HepG2 (cell line): ENCODE measurements around the gene WDR54. TPM values are rescaled to one million over a fixed set of nuclear protein-coding genes. Genes with fewer than 3 reads are reported as not detected.

ENCODE experiments used
- CEBPB ChIP-seq: IDR thresholded peaks from 2 replicates; pipeline ENCODE4 v1.6.1; 2011; ENCODE audit warnings: low read depth, low read length, improper control_type of control experiment, borderline replicate concordance
- ESRRA ChIP-seq: sonication (generic); formaldehyde crosslinking; IDR thresholded peaks from 2 replicates; pipeline ENCODE4 v1.5.1; 2020; ENCODE audit warnings: mild to moderate bottlenecking, low read depth, missing genetic modification reagents
- ETV5 ChIP-seq: IDR thresholded peaks from 2 replicates; pipeline ENCODE4 v1.6.1; 2018; ENCODE audit warnings: missing biosample characterization, missing genetic modification reagents, inconsistent platforms, borderline replicate concordance
- ETV6 ChIP-seq: sonication (generic); formaldehyde crosslinking; conservative IDR thresholded peaks from 2 replicates; pipeline ENCODE4 v1.4.0; 2020; ENCODE audit warnings: missing genetic modification reagents
- HNRNPH1 ChIP-seq: fragments of 200-400 bp; formaldehyde crosslinking; optimal IDR thresholded peaks from 2 replicates; pipeline ENCODE3; 2017; ENCODE audit warnings: mild to moderate bottlenecking, low read depth, low read length
- KDM1A ChIP-seq: IDR thresholded peaks from 2 replicates; pipeline ENCODE4 v1.6.1; 2016; ENCODE audit warnings: missing compliant biosample characterization
- LCORL ChIP-seq, 2 experiments: fragments of 450-650 bp in 1 of 2; sonication (generic) in 1 of 2; formaldehyde crosslinking in 1 of 2; IDR thresholded peaks; 2 replicates each; pipeline versions ENCODE4 v1.5.0 to v1.6.1; 2017 to 2020; ENCODE audit warnings: antibody characterized with exemption in 1 of 2, missing genetic modification reagents in 1 of 2
- NCOA1 ChIP-seq: sonication (generic); formaldehyde crosslinking; IDR thresholded peaks from 2 replicates; pipeline ENCODE4 v1.9.0; 2021; ENCODE audit warnings: missing genetic modification reagents
- NCOA5 ChIP-seq: sonication (generic); formaldehyde crosslinking; IDR thresholded peaks from 2 replicates; pipeline ENCODE4 v1.4.0; 2020; ENCODE audit warnings: missing genetic modification reagents
- NFRKB ChIP-seq: fragments of 450-650 bp; IDR thresholded peaks from 2 replicates; pipeline ENCODE4 v1.6.1; 2017
- NFYB ChIP-seq: sonication (generic); formaldehyde crosslinking; IDR thresholded peaks from 2 replicates; pipeline ENCODE4 v1.4.0; 2020; ENCODE audit warnings: missing genetic modification reagents
- TBX3 ChIP-seq: fragments of 450-650 bp; IDR thresholded peaks from 2 replicates; pipeline ENCODE4 v1.6.1; 2017; ENCODE audit warnings: antibody characterized with exemption, mild to moderate bottlenecking, inconsistent platforms, borderline replicate concordance
- TMF1 ChIP-seq: sonication (generic); formaldehyde crosslinking; IDR thresholded peaks from 2 replicates; pipeline ENCODE4 v1.8.1; 2022; ENCODE audit warnings: low read depth, missing genetic modification reagents
- TRIM24 ChIP-seq: sonication (generic); formaldehyde crosslinking; IDR thresholded peaks from 2 replicates; pipeline ENCODE4 v1.8.0; 2022; ENCODE audit warnings: mild to moderate bottlenecking, missing genetic modification reagents
- ZNF10 ChIP-seq: sonication (generic); formaldehyde crosslinking; IDR thresholded peaks from 2 replicates; pipeline ENCODE4 v1.4.0; 2020; ENCODE audit warnings: mild to moderate bottlenecking, low read depth, missing genetic modification reagents, borderline replicate concordance
- ZNF44 ChIP-seq: sonication (generic); formaldehyde crosslinking; IDR thresholded peaks from 2 replicates; pipeline ENCODE4 v1.5.1; 2020; ENCODE audit warnings: mild to moderate bottlenecking, missing genetic modification reagents
- ZNF451 ChIP-seq: sonication (generic); formaldehyde crosslinking; IDR thresholded peaks from 2 replicates; pipeline ENCODE4 v1.5.0; 2020; ENCODE audit warnings: mild to moderate bottlenecking, missing genetic modification reagents
- ZNF558 ChIP-seq: sonication (generic); formaldehyde crosslinking; IDR thresholded peaks from 2 replicates; pipeline ENCODE4 v1.9.0; 2022; ENCODE audit warnings: mild to moderate bottlenecking, missing genetic modification reagents, borderline replicate concordance
- ZNF652 ChIP-seq: IDR thresholded peaks from 2 replicates; pipeline ENCODE4 v1.6.1; 2016; ENCODE audit warnings: low read depth, borderline replicate concordance
- ZSCAN12 ChIP-seq: sonication (generic); formaldehyde crosslinking; IDR thresholded peaks from 2 replicates; pipeline ENCODE4 v1.9.0; 2021; ENCODE audit warnings: mild to moderate bottlenecking, missing genetic modification reagents
- ZSCAN29 ChIP-seq: sonication (generic); formaldehyde crosslinking; conservative IDR thresholded peaks from 2 replicates; pipeline ENCODE4 v1.4.0; 2020; ENCODE audit warnings: mild to moderate bottlenecking, missing genetic modification reagents
- ZZZ3 ChIP-seq: sonication (generic); formaldehyde crosslinking; IDR thresholded peaks from 2 replicates; pipeline ENCODE4 v1.4.0; 2020; ENCODE audit warnings: missing genetic modification reagents, mild to moderate bottlenecking, borderline replicate concordance
- polyA plus RNA-seq, 8 experiments: library from polyadenylated mRNA; depleted of rRNA in 3 of 8; stranded (reverse) in 7 of 8; unstranded in 1 of 8; fragments of >200 nt; fragmentation: Illumina TruSeq in 4 of 8; extraction: Trizol in 4 of 8; gene quantifications; 2 replicates each; pipeline versions ENCODE4 v1.2.1 to v1.2.3, GENCODE V29; 2011 to 2016; ENCODE audit warnings: low read depth in 4 of 8, missing spikeins in 1 of 8, mixed read lengths in 1 of 8; ENCODE audit not compliant: insufficient read depth in 1 of 8
- total RNA-seq, 5 experiments: library from RNA; depleted of rRNA; stranded (reverse); fragments of >200 nt; fragmentation: Illumina TruSeq; extraction: Trizol; gene quantifications; 2 replicates each; pipeline ENCODE4 v1.2.3, GENCODE V29; 2016; ENCODE audit warnings: low read depth in 1 of 5
- TF ChIP-seq, protein P1 (sequence below): IDR thresholded peaks from 2 replicates; pipeline ENCODE4 v1.6.1; 2016; ENCODE audit warnings: mild to moderate bottlenecking, missing biosample characterization, missing genetic modification reagents
- TF ChIP-seq, protein P2 (sequence below): sonication (generic); formaldehyde crosslinking; conservative IDR thresholded peaks from 2 replicates; pipeline ENCODE4 v1.4.0; 2020; ENCODE audit warnings: mild to moderate bottlenecking, missing genetic modification reagents, moderate library complexity
- TF ChIP-seq, protein P3 (sequence below): sonication (generic); formaldehyde crosslinking; IDR thresholded peaks from 2 replicates; pipeline ENCODE4 v1.4.0; 2020; ENCODE audit warnings: missing genetic modification reagents; ENCODE audit errors: not compliant biosample characterization
- TF ChIP-seq, protein P4 (sequence below): sonication (generic); formaldehyde crosslinking; IDR thresholded peaks from 2 replicates; pipeline ENCODE4 v1.4.0; 2020; ENCODE audit warnings: missing genetic modification reagents

The WDR54 gene
- total and polyA plus RNA-seq, 2 of the 13 experiments (the other 11 are each of a cell fraction or from before 2014, with no cell fraction given) = 2.0 to 17.3 TPM

DNA sequence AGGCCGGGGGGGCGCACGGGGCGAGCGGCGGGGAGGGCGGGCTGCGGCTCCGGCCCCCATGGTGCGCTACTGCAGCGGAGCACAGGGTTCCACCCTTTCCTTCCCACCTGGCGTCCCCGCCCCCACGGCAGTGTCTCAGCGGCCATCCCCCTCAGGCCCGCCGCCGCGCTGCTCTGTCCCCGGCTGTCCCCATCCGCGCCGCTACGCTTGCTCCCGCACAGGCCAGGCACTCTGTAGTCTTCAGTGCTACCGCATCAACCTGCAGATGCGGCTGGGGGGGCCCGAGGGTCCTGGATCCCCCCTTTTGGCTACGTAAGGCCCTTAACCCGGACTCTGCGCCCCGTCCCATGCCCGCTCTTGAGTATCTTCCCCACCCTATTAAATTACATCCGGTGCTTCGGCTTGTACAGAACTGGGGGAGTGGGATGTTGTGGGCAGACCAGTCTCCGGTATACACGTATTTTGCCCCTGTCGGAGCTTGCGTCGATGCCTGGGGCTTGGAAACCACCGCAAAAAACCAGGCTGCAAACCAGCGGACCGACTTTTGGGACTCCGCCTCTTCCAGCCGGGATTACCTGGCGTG lies 36.1 kb downstream of the WDR54 start (continued):
- TF ChIP-seq ZNF652 (CRISPR knock-in tag) = peak; percentile 84
- no peak for TF ChIP-seq ZNF44 (CRISPR knock-in tag)
- 0 out of 2 replicates have a peak, but pooled peaks have one; percentile 16 for TF ChIP-seq ETV6 (CRISPR knock-in tag)
- no peak for TF ChIP-seq NCOA5
- no peak for TF ChIP-seq NFYB (CRISPR knock-in tag)
- TF ChIP-seq ZNF558 = no peak
- peak; percentile 39; the same call in 1 of the 2 replicates for TF ChIP-seq KDM1A (CRISPR knock-in tag)
- TF ChIP-seq CEBPB = no peak
- TF ChIP-seq, protein P1, sequence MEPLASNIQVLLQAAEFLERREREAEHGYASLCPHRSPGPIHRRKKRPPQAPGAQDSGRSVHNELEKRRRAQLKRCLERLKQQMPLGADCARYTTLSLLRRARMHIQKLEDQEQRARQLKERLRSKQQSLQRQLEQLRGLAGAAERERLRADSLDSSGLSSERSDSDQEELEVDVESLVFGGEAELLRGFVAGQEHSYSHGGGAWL = peak; percentile 64; the same call in 1 of the 2 replicates
- TF ChIP-seq NCOA1 = peak; percentile 78; the same call in 1 of the 2 replicates
- no peak for TF ChIP-seq TBX3
- TF ChIP-seq TRIM24 = no peak
- TF ChIP-seq ZSCAN12 (CRISPR knock-in tag) = no peak
- TF ChIP-seq LCORL (IDR thresholded peaks at IDR 0.05) = 0 out of 2 replicates have a peak, but pooled peaks have one; percentile 9
- peak; percentile 90 for TF ChIP-seq LCORL (CRISPR knock-in tag; IDR thresholded peaks at IDR 0.05)
- TF ChIP-seq, protein P2, sequence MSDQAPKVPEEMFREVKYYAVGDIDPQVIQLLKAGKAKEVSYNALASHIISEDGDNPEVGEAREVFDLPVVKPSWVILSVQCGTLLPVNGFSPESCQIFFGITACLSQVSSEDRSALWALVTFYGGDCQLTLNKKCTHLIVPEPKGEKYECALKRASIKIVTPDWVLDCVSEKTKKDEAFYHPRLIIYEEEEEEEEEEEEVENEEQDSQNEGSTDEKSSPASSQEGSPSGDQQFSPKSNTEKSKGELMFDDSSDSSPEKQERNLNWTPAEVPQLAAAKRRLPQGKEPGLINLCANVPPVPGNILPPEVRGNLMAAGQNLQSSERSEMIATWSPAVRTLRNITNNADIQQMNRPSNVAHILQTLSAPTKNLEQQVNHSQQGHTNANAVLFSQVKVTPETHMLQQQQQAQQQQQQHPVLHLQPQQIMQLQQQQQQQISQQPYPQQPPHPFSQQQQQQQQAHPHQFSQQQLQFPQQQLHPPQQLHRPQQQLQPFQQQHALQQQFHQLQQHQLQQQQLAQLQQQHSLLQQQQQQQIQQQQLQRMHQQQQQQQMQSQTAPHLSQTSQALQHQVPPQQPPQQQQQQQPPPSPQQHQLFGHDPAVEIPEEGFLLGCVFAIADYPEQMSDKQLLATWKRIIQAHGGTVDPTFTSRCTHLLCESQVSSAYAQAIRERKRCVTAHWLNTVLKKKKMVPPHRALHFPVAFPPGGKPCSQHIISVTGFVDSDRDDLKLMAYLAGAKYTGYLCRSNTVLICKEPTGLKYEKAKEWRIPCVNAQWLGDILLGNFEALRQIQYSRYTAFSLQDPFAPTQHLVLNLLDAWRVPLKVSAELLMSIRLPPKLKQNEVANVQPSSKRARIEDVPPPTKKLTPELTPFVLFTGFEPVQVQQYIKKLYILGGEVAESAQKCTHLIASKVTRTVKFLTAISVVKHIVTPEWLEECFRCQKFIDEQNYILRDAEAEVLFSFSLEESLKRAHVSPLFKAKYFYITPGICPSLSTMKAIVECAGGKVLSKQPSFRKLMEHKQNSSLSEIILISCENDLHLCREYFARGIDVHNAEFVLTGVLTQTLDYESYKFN (CRISPR knock-in tag) = peak; percentile 56; the same call in 1 of the 2 replicates
- peak; percentile 80; the same call in 1 of the 2 replicates for TF ChIP-seq ZSCAN29
- peak; percentile 89; the same call in 1 of the 2 replicates for TF ChIP-seq TMF1 (CRISPR knock-in tag)
- TF ChIP-seq, protein P3, sequence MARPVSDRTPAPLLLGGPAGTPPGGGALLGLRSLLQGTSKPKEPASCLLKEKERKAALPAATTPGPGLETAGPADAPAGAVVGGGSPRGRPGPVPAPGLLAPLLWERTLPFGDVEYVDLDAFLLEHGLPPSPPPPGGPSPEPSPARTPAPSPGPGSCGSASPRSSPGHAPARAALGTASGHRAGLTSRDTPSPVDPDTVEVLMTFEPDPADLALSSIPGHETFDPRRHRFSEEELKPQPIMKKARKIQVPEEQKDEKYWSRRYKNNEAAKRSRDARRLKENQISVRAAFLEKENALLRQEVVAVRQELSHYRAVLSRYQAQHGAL = no peak
- no peak for TF ChIP-seq HNRNPH1
- TF ChIP-seq ETV5 = peak; percentile 33; the same call in 1 of the 2 replicates
- TF ChIP-seq ZZZ3 = peak; percentile 9; the same call in 1 of the 2 replicates
- TF ChIP-seq ESRRA (CRISPR knock-in tag) = 0 out of 2 replicates have a peak, but pooled peaks have one; percentile 46
- peak; percentile 38; the same call in 1 of the 2 replicates for TF ChIP-seq ZNF451 (CRISPR knock-in tag)
- TF ChIP-seq ZNF10 (CRISPR knock-in tag) = no peak
- no peak for TF ChIP-seq NFRKB
- TF ChIP-seq, protein P4, sequence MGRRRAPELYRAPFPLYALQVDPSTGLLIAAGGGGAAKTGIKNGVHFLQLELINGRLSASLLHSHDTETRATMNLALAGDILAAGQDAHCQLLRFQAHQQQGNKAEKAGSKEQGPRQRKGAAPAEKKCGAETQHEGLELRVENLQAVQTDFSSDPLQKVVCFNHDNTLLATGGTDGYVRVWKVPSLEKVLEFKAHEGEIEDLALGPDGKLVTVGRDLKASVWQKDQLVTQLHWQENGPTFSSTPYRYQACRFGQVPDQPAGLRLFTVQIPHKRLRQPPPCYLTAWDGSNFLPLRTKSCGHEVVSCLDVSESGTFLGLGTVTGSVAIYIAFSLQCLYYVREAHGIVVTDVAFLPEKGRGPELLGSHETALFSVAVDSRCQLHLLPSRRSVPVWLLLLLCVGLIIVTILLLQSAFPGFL (CRISPR knock-in tag) = peak; percentile 31; the same call in 1 of the 2 replicates
